Measurements from ENCODE around the gene S100A6. TPM values are rescaled to one million over a fixed set of nuclear protein-coding genes. Genes with fewer than 3 reads are reported as not detected.

S100A6 gene
- total RNA-seq, 2 donors from 2014 or later, result 303 to 331 TPM

- no peaks in the 10 kb centered on the region for H3K9me3 ChIP-seq (ENCODE audit: control insufficient read depth, low read length, poor library complexity, severe bottlenecking)
- peaks cover 45% of the 10 kb centered on the region for H3K4me1 Mint-ChIP-seq
- H3K27me3 Mint-ChIP-seq, result no peaks in the 10 kb centered on the region
- ATAC-seq, result no peak
- H3K27ac Mint-ChIP-seq, result peak overlapping the region; percentile 96
- H3K4me3 Mint-ChIP-seq, result peak overlapping the region; percentile 98
- H3K36me3 Mint-ChIP-seq (ENCODE audit: low read depth), result peaks cover 12% of the 10 kb centered on the region
- no peak for DNase-seq
Observed at GRCh38 chr1:153546796-153547559, 11.2 kb upstream of the S100A6 start.

GRCh38 chr1:153546371-153546770, 10.6 kb upstream of the S100A6 start:
- Mint-ChIP-seq H3K4me3 (peak overlapping the region; percentile 98), H3K36me3 (ENCODE audit: low read depth) (peaks cover 12% of the 10 kb centered on the region), H3K4me1 (peaks cover 50% of the 10 kb centered on the region), H3K27ac (peak overlapping the region; percentile 96), H3K27me3 (no peaks in the 10 kb centered on the region)
- DNase-seq, result no peak
- no peak for ATAC-seq
- no peaks in the 10 kb centered on the region for H3K9me3 ChIP-seq (ENCODE audit: control insufficient read depth, low read length, poor library complexity, severe bottlenecking)

- peak; percentile 80 for ATAC-seq
- H3K36me3 Mint-ChIP-seq (ENCODE audit: low read depth), result peaks cover 12% of the 10 kb centered on the region
- H3K27ac Mint-ChIP-seq, result peak within 1 kb of the TSS; percentile 96
Observed at GRCh38 chr1:153545067-153546055, 9.6 kb upstream of the S100A6 start, which contains the start of gene S100A4. TSS of gene S100A4 (minus strand) at chr1:153545806. CDS start at chr1:153544794, 1,012 bp downstream.

GRCh38 chr1:153544453-153545066, 8.8 kb upstream of the S100A6 start:
- H3K9me3 ChIP-seq (ENCODE audit: control insufficient read depth, low read length, poor library complexity, severe bottlenecking), result no peaks in the 10 kb centered on the region
- Mint-ChIP-seq H3K4me3 (peak overlapping the region; percentile 98), H3K4me1 (peaks cover 64% of the 10 kb centered on the region), H3K36me3 (ENCODE audit: low read depth) (peaks cover 12% of the 10 kb centered on the region), H3K27ac (peak overlapping the region; percentile 96), H3K27me3 (no peaks in the 10 kb centered on the region)
- DNase-seq (no peak), ATAC-seq (no peak)

More at GRCh38 chr1:153545067-153546055, 9.6 kb upstream of the S100A6 start, which contains the start of gene S100A4:
- H3K9me3 ChIP-seq (ENCODE audit: control insufficient read depth, low read length, poor library complexity, severe bottlenecking), result no peaks in the 10 kb centered on the region
- DNase-seq, result peak; percentile 61 to 78 (median 61)
- Mint-ChIP-seq H3K4me1 (peaks cover 59% of the 10 kb centered on the region), H3K27me3 (no peaks in the 10 kb centered on the region), H3K4me3 (peak within 1 kb of the TSS; percentile 98)

- Mint-ChIP-seq H3K27me3 (no peaks in the 10 kb centered on the region), H3K27ac (peak overlapping the region; percentile 96), H3K4me1 (peaks cover 67% of the 10 kb centered on the region), H3K4me3 (peak overlapping the region; percentile 98), H3K36me3 (ENCODE audit: low read depth) (peaks cover 12% of the 10 kb centered on the region)
- H3K9me3 ChIP-seq (ENCODE audit: control insufficient read depth, low read length, poor library complexity, severe bottlenecking), result no peaks in the 10 kb centered on the region
- no peak for DNase-seq
- no peak for ATAC-seq
Observed at GRCh38 chr1:153543736-153544135, 7.9 kb upstream of the S100A6 start.

GRCh38 chr1:153542956-153543711, 7.3 kb upstream of the S100A6 start:
- no peak for ATAC-seq
- H3K4me1 Mint-ChIP-seq, result peaks cover 69% of the 10 kb centered on the region
- H3K36me3 Mint-ChIP-seq (ENCODE audit: low read depth), result peaks cover 12% of the 10 kb centered on the region
- H3K4me3 Mint-ChIP-seq, result peak overlapping the region; percentile 98
- peak overlapping the region; percentile 96 for H3K27ac Mint-ChIP-seq
- H3K9me3 ChIP-seq (ENCODE audit: control insufficient read depth, low read length, poor library complexity, severe bottlenecking), result no peaks in the 10 kb centered on the region
- DNase-seq, result no peak
- H3K27me3 Mint-ChIP-seq, result no peaks in the 10 kb centered on the region

GRCh38 chr1:153541641-153542590, 6.1 kb upstream of the S100A6 start:
- Mint-ChIP-seq H3K36me3 (ENCODE audit: low read depth) (peaks cover 12% of the 10 kb centered on the region), H3K27me3 (no peaks in the 10 kb centered on the region), H3K27ac (peak overlapping the region; percentile 96), H3K4me1 (peaks cover 69% of the 10 kb centered on the region), H3K4me3 (peak overlapping the region; percentile 98)
- DNase-seq, result no peak
- H3K9me3 ChIP-seq (ENCODE audit: control insufficient read depth, low read length, poor library complexity, severe bottlenecking), result no peaks in the 10 kb centered on the region
- no peak for ATAC-seq

- H3K4me1 Mint-ChIP-seq, result peaks cover 70% of the 10 kb centered on the region
Observed at GRCh38 chr1:153540394-153541361, 4.9 kb upstream of the S100A6 start, which contains the start of gene S100A5. TSS of gene S100A5 (minus strand) at chr1:153540934. CDS start at chr1:153540191, 743 bp downstream.

GRCh38 chr1:153539395-153540093, 3.8 kb upstream of the S100A6 start:
- peak overlapping the region; percentile 84 for H3K4me3 Mint-ChIP-seq
- H3K27ac Mint-ChIP-seq, result peak overlapping the region; percentile 96
- no peak for DNase-seq
- peaks cover 69% of the 10 kb centered on the region for H3K4me1 Mint-ChIP-seq
- no peaks in the 10 kb centered on the region for H3K9me3 ChIP-seq (ENCODE audit: control insufficient read depth, low read length, poor library complexity, severe bottlenecking)
- peaks cover 3% of the 10 kb centered on the region for H3K36me3 Mint-ChIP-seq (ENCODE audit: low read depth)
- no peaks in the 10 kb centered on the region for H3K27me3 Mint-ChIP-seq
- no peak for ATAC-seq

More at GRCh38 chr1:153540394-153541361, 4.9 kb upstream of the S100A6 start, which contains the start of gene S100A5:
- peak within 1 kb of the TSS; percentile 96 for H3K27ac Mint-ChIP-seq
- peaks cover 12% of the 10 kb centered on the region for H3K36me3 Mint-ChIP-seq (ENCODE audit: low read depth)
- no peaks in the 10 kb centered on the region for H3K27me3 Mint-ChIP-seq
- no peaks in the 10 kb centered on the region for H3K9me3 ChIP-seq (ENCODE audit: control insufficient read depth, low read length, poor library complexity, severe bottlenecking)
- peak within 1 kb of the TSS; percentile 84 for H3K4me3 Mint-ChIP-seq
- ATAC-seq (peak; percentile 37), DNase-seq (peak in 2 of 3 donors; percentile 29 to 49)

- peak overlapping the region; percentile 96 for H3K27ac Mint-ChIP-seq
- DNase-seq (no peak), ATAC-seq (no peak)
- H3K4me3 Mint-ChIP-seq, result peak overlapping the region; percentile 58
- H3K36me3 Mint-ChIP-seq (ENCODE audit: low read depth), result no peaks in the 10 kb centered on the region
- no peaks in the 10 kb centered on the region for H3K27me3 Mint-ChIP-seq
- peaks cover 73% of the 10 kb centered on the region for H3K4me1 Mint-ChIP-seq
- no peaks in the 10 kb centered on the region for H3K9me3 ChIP-seq (ENCODE audit: control insufficient read depth, low read length, poor library complexity, severe bottlenecking)
Observed at GRCh38 chr1:153538315-153538821, 2.6 kb upstream of the S100A6 start.
